AG08395 (cell line): ENCODE measurements around the gene ATF6.

Experiments
- DNase-seq: peaks from one replicate; pipeline ENCODE4 v3.0.0; 2012; ENCODE audit warnings: mixed read lengths, low spot score

ATF6 gene

GRCh38 chr1:161940866-161941591 is 174.9 kb downstream of the ATF6 start:
- DNase-seq: no peak

GRCh38 chr1:161941726-161942436 is 175.8 kb downstream of the ATF6 start:
- DNase-seq: no peak

- DNase-seq: no peak
Observed at GRCh38 chr1:161943737-161944136, 177.6 kb downstream of the ATF6 start.

- DNase-seq: no peak
Observed at GRCh38 chr1:161944381-161944780, 178.3 kb downstream of the ATF6 start.

GRCh38 chr1:161945306-161946060 is 179.4 kb downstream of the ATF6 start:
- DNase-seq: no peak

- peak; percentile 71 for DNase-seq
Observed at GRCh38 chr1:161946071-161946987, 180.2 kb downstream of the ATF6 start.

- no peak for DNase-seq
Observed at GRCh38 chr1:161948435-161948834, 182.3 kb downstream of the ATF6 start.

- no peak for DNase-seq
Observed at GRCh38 chr1:161949548-161949947, 183.4 kb downstream of the ATF6 start.

GRCh38 chr1:161950377-161950776 is 184.3 kb downstream of the ATF6 start:
- no peak for DNase-seq

- DNase-seq: no peak
Observed at GRCh38 chr1:161951646-161952045, 185.5 kb downstream of the ATF6 start.

GRCh38 chr1:161952607-161953172 is 186.6 kb downstream of the ATF6 start:
- peak; percentile 31 for DNase-seq

GRCh38 chr1:161953256-161953920 is 187.3 kb downstream of the ATF6 start:
- no peak for DNase-seq

- DNase-seq: no peak
Observed at GRCh38 chr1:161954050-161954449, 187.9 kb downstream of the ATF6 start.

- DNase-seq: peak; percentile 29
Observed at GRCh38 chr1:161954466-161954865, 188.3 kb downstream of the ATF6 start.

- DNase-seq: no peak
Observed at GRCh38 chr1:161955606-161956005, 189.5 kb downstream of the ATF6 start.

GRCh38 chr1:161956097-161956496 is 190.0 kb downstream of the ATF6 start:
- peak; percentile 83 for DNase-seq

- DNase-seq: no peak
Observed at GRCh38 chr1:161956930-161957329, 190.8 kb downstream of the ATF6 start.

- no peak for DNase-seq
Observed at GRCh38 chr1:161958425-161958824, 192.3 kb downstream of the ATF6 start.

GRCh38 chr1:161962091-161962887 is 196.2 kb downstream of the ATF6 start:
- DNase-seq: peak; percentile 78

- no peak for DNase-seq
Observed at GRCh38 chr1:161966067-161966466, 199.9 kb downstream of the ATF6 start.
